DOHH2 (cell line): ENCODE results near the gene TTC8.

Source experiments
- EZH2phosphoT487 ChIP-seq: fragments of 200-600 bp; sonication (generic); IDR thresholded peaks from 2 replicates; pipeline ENCODE4 v1.6.1; 2017; ENCODE audit warnings: borderline replicate concordance, mild to moderate bottlenecking, antibody characterized with exemption, low read length, moderate library complexity, mixed read lengths
- TF ChIP-seq, protein P1 (sequence below): fragments of 200-600 bp; sonication (generic); IDR thresholded peaks from one replicate; pipeline ENCODE4 v1.5.1; 2014; ENCODE audit warnings: antibody characterized with exemption, mild to moderate bottlenecking, low read depth, low read length; ENCODE audit not compliant: poor library complexity, severe bottlenecking

DNA sequence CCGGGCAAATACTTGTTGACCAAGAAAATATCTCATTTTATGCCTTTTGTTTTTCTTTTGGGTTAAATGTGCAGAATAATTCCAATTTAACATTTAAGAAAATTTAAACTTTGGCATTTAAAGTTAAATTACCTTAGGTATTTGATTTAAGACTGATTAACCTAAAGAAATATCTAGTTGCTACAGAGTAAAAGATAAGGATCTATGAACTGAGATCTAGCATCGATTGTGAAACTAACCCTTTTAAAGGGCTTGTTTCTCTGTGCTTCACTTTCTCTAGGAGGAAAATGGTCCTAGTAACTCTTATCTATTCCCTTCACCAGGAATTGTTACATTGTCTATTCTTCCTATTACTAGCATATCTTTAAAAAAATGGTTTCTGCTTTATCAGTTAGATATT is 2.6 kb upstream of the TTC8 start:
- no peak for TF ChIP-seq EZH2phosphoT487
- TF ChIP-seq, protein P1, sequence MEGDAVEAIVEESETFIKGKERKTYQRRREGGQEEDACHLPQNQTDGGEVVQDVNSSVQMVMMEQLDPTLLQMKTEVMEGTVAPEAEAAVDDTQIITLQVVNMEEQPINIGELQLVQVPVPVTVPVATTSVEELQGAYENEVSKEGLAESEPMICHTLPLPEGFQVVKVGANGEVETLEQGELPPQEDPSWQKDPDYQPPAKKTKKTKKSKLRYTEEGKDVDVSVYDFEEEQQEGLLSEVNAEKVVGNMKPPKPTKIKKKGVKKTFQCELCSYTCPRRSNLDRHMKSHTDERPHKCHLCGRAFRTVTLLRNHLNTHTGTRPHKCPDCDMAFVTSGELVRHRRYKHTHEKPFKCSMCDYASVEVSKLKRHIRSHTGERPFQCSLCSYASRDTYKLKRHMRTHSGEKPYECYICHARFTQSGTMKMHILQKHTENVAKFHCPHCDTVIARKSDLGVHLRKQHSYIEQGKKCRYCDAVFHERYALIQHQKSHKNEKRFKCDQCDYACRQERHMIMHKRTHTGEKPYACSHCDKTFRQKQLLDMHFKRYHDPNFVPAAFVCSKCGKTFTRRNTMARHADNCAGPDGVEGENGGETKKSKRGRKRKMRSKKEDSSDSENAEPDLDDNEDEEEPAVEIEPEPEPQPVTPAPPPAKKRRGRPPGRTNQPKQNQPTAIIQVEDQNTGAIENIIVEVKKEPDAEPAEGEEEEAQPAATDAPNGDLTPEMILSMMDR, result no peak
